NCI-H2227 treated with DMSO at 0.1 percent for 48 hours (cell line): Measurements from ENCODE around the gene FBXL19.
"Not testable (repeated sequence)": the region's sequence is repeated elsewhere in the genome, so short reads cannot be mapped to it uniquely, and the experiment has no call there.

Experiments used
- DNase-seq: peaks from one replicate; lab custom pipeline; 2025; lab: John Stamatoyannopoulos, UW

The FBXL19 gene

DNA sequence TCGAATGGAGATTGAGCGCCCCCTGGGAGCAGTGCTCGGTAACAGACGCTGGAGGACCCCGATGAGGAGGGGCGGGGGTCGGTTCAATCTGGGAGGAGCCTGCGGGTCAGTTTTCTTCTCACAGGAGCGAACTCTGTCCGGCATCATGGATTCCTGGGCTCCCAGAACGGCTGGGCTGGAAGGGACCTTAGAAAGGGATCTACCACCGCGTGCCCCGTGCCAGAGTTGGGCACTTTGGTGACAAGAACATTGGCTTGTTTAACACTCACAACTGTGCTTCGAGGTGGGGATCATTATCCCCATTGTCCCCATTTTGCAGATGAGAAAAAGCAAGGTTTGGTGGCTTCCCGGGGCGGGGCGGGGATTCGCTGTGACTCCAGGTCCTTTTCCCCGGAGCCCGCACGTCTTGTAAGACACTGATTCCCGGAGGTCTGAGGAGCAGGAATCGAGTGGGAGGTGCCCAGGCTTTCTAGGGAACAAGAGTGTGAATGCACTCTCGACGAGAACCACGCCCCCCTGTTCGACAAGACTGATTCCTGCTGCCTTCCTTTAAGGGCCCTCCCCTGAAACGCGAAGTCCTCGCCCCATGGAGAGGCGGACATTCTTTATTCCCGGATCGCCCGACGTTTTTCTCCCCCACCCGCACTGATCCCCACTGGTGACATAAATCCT, 1.5 kb upstream of the FBXL19 start:
- peak; percentile 90 for DNase-seq

DNA sequence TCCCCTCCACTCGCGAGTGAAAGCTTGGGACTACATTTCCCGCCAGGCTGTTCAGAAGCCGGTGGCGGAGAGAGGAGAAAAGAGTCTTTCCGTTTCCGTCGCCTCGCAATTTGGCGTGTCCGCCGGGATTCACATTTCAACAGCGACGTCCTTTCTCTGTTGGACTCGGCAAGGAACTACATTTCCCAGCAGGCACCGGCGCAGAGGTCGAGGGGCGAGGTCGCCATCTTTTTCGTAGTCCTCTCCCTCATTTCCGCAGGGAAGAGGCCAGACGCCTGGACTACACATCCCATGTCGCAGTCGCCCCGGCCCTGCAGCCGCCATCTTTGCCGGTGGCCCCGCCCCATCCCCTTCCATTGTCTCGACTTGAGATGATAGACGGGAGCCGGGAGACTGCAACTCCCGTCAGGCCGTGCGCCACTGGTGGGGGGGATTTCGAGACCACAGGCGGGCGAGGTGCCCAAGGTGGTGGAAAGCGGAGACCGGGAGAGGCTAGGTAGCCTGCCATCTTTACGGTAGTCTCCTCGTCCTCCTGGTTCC, 882 bp upstream of the FBXL19 start:
- DNase-seq = peak; percentile 99

DNA sequence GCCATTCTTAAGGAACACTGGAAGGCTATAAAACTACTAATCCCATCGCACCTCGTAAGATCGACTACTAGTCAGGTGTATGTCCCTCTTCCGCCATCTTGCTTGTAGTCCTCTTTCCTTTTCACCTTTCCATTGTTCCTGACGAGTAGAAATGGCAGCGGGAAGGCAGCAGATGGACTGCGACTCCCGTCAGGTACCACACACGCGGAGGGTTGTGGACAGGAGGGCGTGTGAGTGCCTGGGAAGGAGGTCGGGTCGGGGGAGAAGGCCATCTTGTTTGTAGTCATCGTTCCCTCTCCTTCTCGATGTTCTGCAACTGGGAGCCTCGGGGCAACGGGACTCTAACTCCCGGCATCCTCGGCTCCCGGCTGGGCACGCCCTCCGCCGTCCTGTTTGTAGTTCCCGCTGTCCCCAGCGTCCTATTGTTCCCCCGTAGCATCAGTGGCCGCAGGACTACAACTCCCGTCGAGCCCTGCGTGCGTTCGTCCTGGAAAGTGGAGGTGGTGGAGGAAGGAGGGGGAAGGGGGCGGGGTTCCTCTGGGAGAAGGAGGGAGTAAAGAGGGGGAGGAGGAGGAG, 324 bp upstream of the FBXL19 start:
- DNase-seq = peak; percentile 99

DNA sequence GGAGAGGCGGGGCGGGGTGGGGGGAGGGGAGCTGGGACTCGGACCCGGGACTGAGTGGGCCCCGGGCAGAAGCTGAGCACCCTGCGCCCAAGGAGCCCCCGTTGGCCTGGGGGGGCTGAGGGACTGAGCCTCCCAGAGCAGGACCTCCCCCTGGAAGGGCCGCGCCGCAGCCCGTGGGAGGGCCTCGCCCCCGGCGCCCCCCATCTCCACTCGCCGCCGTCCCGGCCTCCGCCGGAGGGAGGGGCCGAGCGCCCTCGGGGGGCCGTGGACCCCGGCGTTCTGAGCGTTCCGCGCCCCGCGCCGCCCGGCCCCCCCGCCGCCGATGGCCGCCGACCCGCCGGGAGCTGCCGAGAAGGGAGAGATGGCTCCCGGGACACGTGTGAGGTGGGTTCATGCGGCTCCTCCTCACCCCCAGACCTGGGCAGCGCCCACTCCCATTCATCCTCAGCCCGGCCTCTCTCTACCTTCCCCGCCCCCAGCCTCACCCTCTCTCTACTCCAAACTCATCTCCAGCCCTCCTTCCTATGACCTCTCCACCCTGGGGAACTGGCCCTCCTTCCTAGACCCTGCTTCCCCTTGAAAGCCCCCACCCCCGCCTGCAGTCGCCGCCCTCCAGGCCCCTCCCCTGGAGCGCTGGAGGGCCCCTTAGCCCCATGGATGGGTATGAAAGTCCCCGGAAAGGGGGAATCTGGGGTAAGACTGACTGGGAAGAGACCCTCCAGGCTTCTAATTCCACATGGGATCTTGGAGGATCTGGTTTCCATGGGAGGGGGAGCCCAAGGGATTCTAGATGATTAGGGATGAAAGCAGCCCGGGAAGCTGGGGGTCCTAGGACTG, 922 bp downstream of the FBXL19 start:
- DNase-seq = no peak

DNA sequence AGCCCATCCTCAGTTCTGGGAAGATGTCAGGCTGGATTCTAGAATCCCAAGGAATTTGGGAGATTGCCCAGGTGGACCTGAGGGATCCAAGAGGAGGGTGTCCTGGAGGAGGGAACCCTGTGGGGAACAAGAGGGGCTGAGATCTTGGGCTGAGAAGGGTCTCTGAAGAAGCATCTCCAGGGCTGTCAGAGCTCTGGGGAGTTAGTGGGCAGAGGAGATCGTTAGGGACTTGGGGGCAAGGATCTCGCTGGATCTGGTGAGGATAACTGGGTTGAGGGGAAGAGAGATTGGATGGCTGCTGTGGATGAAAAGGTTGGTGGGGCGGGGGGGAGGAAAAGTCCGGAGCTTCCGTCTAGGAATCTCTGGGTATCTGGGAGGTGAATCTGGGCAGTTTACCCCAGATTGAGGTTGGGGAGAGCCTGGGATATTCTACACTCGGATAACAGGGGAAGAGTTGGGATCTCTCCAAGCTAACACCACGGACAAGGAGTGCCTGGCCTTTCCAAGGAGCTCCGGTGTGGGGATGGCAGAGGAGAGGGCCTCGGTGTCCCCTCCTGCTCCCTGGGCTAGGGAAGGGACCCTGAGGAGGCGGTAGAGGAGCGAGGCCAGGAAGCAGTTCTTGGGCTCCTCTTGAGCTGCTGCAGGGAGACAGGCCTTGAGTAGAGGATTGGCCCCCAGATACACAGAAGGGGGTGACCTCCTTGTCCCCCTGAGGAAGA, 1.7 kb downstream of the FBXL19 start:
- no peak for DNase-seq

DNA sequence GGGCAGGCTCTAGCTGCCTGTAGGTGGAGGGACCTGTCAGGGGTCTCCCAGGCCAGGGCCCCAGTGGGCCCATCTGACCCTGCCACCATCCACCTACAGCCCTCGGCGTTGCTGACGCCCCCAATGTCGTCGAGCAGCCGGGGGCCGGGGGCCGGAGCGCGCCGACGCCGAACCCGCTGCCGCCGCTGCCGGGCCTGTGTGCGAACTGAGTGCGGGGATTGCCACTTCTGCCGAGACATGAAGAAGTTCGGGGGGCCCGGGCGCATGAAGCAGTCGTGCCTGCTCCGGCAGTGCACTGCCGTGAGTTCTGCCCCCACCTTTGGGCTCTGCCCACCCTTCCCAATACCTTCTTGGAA, 2.2 kb downstream of the FBXL19 start:
- no peak for DNase-seq

DNA sequence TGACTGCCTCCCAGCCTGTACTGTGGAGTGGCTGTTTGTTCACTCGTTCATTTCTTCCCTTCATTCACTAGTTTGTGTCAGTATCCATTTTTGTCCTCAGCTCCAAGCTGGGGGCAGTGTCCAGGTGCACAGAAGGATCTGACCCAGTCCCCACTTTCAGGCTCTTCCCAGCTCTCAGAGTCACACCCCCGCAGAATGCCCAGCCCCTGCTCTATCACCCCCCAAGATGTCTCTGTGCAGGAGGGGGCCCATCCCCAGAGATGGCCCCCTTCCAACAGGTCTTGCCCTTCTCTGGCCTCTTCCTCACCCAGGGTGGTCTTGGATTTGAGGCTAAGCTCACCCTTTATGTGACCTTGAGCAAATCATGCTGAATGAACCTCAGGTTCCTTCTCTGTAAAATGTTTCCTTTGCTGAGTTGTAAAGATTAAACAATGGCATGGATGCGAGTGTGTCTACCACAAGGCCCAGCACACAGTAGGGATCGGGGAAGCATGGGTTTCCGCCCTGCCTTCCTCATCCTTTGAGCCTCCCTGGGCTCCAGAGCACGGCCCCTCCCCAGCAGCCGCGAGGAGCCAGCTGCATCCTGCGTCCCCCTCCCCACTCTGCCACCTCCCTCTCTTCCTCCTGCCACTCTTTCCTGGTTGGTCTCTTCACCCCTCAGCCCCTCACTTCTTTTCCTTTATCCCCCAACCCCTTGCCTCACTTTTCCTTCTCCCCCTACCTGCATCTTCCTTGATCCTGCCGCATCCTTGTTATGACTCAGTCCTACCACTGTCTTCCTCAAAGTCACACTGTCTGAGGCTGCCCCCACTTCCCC, 2.8 kb downstream of the FBXL19 start:
- no peak for DNase-seq

DNA sequence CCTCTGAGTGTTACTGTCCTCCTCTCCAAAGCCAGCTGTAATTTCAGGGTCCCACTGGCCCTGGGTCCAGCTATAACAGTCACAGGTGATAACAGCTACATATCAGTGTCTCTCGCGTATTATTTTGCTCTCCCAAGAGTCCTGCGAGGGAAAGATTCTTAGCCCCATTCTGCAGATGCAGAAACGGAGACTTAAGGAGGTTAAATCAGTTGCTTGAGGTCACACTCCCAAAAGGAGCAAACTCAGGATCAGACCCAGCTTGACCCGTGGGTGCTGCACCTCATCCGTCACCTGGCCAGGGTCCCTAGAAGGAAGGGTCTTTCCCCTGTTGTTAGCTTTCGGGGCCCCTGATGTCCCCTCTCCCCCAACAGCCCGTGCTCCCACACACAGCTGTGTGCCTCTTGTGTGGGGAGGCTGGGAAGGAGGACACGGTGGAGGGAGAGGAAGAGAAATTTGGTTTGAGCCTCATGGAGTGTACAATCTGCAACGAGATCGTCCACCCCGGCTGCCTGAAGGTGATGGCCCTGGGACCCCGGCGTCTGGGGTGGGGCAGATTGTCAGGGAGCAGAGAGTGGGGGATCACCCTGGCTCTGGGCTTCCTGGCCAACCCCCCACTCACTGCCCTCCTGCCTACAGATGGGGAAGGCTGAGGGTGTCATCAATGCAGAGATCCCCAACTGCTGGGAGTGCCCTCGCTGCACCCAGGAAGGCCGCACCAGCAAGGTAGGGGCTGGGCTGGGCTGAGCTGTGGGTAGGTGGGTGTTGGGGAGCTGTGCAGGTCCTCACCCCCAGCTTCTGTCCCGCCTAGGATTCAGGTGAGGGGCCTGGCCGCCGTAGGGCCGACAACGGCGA, 3.8 kb downstream of the FBXL19 start:
- no peak for DNase-seq

DNA sequence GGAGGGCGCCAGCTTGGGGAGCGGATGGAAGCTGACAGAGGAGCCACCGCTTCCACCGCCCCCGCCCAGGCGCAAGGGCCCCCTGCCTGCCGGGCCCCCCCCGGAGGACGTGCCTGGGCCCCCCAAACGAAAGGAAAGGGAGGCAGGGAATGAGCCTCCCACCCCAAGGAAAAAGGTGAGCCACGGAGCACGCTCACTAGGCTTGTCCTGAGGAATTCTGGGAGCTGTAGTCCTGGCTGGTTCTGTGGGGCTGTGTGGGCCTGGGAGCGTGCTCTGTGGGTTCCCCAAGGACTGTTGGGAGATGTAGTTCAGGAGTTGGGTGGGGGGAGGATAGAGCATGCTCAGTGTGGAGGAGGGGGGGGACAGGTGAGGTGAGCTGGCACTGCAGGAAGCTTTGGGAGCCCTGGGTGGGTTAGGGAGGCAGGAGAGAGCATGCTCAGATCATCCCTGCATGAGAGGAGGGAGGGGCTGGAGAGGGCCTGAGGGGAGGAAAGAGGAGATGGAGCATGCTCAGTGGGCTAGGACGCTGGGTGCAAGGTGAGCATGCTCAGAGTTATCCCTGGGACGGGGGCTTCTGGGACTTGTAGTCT, 4.5 kb downstream of the FBXL19 start:
- DNase-seq = peak; percentile 94

DNA sequence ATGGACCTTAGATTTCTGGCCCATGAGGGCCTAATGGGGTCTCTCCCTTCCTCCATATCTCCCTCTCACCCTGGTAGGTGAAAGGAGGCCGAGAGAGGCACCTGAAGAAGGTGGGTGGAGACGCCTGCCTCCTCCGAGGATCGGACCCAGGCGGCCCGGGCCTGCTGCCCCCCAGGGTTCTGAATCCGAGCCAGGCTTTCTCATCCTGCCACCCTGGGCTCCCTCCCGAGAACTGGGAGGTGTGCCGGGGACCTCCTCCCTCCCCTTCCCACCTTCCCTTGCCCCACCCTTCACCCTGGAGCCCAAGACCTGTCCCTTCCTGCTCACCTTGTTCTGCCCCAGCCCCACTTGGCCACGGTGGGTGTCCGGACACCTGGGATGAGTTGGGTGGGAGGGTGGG, 5.0 kb downstream of the FBXL19 start:
- DNase-seq = no peak

DNA sequence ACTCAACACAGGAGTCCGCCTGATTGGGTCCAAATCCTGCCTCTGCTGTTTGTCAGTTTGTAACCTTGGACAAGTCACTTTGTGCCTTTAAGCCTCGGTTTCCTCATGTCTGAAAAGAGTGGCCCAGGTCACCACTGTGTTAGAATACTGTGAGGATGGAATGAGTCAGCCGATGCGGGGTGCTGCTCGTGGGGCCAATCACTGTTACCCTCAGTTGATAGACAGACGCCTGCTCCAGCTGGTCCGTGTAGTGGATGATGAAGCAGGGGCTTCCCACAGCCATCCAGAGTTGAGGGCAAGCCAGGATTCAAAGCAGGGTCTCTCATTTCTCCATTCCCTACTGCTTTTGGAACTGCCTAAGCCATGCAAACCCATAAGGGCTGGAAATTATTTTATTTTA, 5.8 kb downstream of the FBXL19 start:
- DNase-seq = no peak

DNA sequence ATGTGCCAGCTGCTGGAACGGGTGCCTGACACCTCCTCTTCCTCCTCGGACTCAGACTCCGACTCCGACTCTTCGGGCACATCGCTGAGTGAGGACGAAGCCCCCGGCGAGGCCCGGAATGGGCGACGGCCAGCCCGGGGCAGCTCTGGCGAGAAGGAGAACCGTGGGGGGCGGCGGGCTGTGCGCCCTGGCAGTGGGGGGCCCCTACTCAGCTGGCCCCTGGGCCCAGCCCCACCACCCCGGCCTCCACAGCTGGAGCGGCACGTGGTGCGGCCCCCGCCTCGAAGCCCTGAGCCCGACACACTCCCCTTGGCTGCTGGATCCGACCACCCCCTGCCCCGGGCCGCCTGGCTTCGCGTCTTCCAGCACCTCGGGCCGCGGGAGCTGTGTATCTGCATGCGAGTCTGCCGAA, 6.8 kb downstream of the FBXL19 start:
- DNase-seq = no peak

DNA sequence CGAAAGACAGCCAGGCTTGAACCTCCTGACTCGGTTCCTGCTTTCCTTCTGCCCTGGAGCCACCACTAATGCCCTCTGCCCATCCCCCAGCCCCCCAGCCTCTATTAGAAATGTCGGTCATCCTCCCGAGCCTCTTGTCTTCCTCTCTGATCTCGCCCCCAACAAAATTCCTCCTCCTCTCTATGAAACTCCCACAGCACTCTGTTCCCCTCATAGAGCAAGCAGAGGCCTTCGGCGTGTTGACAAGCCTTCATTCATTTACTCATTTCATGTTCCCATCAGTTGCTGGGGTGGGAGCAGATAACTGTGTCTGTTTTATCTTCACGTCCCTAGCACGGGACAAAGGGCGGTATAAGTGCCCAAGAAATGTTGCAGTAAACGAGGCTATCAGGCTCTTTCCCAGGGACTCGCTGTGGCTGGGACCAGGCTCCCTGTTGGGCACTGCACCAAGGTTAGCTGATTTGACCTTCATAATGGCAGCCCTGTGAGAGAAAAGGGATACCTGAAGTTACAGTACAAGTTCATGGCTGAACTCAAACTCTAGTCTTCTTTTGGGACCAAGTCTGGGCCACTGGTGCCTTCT, 7.8 kb downstream of the FBXL19 start:
- no peak for DNase-seq

DNA sequence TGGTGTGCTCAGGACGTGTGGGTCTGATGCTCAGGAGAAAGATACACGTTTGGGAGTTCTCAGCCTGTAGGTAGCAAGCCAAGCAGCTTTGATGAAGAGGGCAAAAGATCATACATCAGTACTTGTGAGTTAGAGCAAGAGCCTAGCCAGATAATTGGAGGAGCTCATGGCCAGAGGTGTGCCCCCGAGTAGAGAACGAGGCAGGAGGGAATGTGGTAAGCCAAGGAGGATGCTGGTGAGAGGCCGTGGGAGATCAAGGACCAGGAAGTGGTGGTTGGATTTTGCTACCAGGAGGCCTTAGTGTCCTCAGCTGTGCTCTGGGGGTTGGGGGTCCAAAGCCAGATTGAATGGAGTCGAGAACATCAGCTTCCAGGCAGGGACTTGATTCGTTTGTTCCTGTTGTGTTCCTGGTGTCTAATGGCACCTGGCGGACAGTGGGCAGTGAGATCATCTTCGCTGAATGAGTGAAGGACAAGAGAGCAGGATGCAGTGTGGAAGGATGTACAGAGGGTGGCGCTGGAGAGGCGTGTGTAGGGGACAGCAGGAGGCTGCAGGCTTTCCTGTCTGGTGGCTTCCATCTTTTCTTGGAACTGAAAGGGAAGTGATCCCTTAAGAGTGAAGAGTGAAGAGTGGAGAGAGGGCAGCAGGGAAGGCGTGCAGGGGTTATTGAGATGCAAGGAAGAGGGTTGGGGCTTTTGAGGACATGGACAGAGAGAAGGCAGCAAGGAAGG, 11.6 kb downstream of the FBXL19 start:
- DNase-seq = peak; percentile 38

DNA sequence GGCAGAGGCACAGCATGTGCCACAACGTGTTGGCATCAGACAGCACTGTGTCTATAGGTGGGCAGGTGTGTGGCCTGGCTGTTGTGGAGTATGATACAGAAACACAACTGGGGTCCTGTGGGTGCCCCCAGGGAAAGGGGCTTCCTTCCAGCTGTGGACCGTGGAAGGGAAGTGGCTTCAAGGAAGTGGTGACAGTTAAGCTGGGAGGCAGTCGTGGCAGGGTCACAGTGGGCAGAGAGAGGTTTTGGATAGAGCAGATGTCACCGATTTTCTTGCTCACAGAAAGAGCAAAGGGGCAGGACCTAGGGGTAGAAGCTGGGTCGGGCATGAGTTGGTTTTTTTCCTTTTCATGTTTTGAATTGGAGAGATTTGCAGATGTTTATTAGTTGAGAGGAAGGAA, 14.3 kb downstream of the FBXL19 start:
- DNase-seq = no peak

DNA sequence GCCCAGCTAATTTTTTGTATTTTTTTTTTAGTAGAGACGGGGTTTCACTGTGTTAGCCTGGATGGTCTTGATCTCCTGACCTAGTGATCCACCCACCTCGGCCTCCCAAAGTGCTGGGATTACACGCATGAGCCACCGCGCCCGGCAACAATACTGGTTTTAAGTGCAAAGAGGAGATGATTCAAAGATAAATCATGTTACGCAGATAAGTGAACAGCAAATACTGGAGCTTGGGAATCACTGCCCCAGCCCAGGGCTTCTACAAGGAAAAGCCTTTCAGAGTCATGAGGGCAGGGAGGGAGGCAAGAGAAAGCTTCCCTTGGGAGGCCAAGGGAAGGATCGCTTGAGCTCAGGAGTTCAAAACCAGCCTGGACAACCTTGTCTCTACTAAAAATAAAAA, 16.2 kb downstream of the FBXL19 start:
- not testable (repeated sequence) for DNase-seq

DNA sequence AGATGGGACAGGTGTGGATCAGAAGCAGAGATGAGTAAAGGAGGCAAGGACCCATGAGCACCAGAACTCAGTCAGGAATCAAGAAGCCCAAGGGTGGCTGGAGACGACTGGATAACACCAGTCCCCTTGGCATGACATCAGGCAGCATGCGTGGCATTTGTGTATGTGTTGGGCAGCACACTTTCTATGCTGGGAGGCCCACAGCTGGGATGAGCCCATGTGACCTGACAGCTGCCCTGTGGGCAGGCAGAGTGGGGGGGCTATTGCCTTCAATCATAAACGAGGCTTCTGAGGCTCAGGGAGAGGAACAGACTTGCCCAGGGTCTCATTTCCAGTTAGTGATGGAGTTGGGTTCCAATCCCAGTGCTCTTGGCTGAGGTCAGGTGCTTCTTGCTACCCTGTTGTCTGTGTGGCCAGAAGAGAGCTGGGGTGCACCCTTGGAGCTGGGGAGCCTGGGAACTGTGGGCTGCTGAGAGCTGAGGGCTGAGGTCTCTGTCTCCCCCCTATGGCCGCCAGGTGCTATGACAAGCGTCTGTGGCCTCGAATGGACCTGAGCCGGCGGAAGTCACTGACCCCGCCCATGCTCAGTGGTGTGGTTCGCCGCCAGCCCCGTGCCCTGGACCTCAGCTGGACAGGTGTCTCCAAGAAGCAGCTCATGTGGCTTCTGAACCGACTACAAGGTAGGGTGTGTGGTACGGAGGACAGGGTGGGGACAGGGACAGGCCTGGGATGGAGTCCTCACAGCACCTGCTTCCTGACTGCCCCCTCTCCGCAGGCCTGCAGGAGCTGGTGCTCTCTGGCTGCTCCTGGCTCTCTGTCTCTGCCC, 18.4 kb downstream of the FBXL19 start:
- peak; percentile 31 for DNase-seq

DNA sequence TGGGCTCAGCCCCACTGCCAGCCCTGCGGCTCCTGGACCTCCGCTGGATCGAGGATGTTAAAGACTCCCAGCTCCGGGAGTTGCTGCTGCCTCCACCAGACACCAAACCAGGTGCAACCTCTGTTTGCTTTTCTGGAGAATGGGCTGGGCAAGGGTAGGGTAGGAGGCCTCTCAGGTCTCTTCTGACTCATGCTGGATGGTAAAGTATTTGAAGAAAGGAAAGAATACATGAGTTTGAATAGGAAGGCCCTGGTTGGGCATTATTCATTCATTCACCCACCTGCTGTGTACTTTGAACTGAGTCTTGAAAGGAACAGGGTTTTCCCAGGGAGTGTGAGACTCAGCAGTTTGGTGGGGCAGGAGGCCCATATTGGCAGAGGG, 19.0 kb downstream of the FBXL19 start:
- DNase-seq = no peak
